GM12878 (cell line): ENCODE results near the gene PGLYRP3.

Experiments
- EZH2 ChIP-seq: IDR thresholded peaks from 2 replicates; pipeline ENCODE4 v1.6.1; 2012; ENCODE audit warnings: low read depth, mild to moderate bottlenecking, control low read depth, inconsistent platforms, low read length, borderline replicate concordance; ENCODE audit not compliant: control insufficient read depth
- USF2 ChIP-seq: IDR thresholded peaks from 2 replicates; pipeline ENCODE4 v1.6.1; 2011; ENCODE audit warnings: low read depth, low read length, improper control_type of control experiment, borderline replicate concordance
- TF ChIP-seq, protein P1 (sequence below), 3 experiments: IDR thresholded peaks in 2 of 3; conservative IDR thresholded peaks in 1 of 3; 2 replicates each; pipeline ENCODE4 v1.5.1; 2011; ENCODE audit warnings: low read depth in 3 of 3, low read length in 3 of 3, mild to moderate bottlenecking in 3 of 3, control low read depth in 2 of 3, moderate library complexity in 2 of 3, inconsistent platforms in 1 of 3, mixed read lengths in 1 of 3; ENCODE audit not compliant: control insufficient read depth in 2 of 3, insufficient read depth in 1 of 3; ENCODE audit errors: extremely low read depth in 1 of 3

- TF ChIP-seq, protein P1, sequence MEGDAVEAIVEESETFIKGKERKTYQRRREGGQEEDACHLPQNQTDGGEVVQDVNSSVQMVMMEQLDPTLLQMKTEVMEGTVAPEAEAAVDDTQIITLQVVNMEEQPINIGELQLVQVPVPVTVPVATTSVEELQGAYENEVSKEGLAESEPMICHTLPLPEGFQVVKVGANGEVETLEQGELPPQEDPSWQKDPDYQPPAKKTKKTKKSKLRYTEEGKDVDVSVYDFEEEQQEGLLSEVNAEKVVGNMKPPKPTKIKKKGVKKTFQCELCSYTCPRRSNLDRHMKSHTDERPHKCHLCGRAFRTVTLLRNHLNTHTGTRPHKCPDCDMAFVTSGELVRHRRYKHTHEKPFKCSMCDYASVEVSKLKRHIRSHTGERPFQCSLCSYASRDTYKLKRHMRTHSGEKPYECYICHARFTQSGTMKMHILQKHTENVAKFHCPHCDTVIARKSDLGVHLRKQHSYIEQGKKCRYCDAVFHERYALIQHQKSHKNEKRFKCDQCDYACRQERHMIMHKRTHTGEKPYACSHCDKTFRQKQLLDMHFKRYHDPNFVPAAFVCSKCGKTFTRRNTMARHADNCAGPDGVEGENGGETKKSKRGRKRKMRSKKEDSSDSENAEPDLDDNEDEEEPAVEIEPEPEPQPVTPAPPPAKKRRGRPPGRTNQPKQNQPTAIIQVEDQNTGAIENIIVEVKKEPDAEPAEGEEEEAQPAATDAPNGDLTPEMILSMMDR (IDR thresholded peaks at IDR 0.05 in 2 of 3, conservative IDR thresholded peaks at IDR 0.05 in 1 of 3; ENCODE audit: control insufficient read depth in 2 of 3, extremely low read depth in 1 of 3, insufficient read depth in 1 of 3, low read depth in 3 of 3, low read length in 3 of 3), result no peak
- TF ChIP-seq EZH2, result no peak
- TF ChIP-seq USF2, result no peak
Observed at GRCh38 chr1:153342178-153342577, 29.4 kb upstream of the PGLYRP3 start.
